ENCODE data around the gene ALPL. TPM values are rescaled to one million over a fixed set of nuclear protein-coding genes. Genes with fewer than 3 reads are reported as not detected.

The ALPL gene
- polyA plus RNA-seq, 1 donor (not counting 4 experiments of a cell fraction or from before 2014, with no cell fraction given) = not detected

DNA sequence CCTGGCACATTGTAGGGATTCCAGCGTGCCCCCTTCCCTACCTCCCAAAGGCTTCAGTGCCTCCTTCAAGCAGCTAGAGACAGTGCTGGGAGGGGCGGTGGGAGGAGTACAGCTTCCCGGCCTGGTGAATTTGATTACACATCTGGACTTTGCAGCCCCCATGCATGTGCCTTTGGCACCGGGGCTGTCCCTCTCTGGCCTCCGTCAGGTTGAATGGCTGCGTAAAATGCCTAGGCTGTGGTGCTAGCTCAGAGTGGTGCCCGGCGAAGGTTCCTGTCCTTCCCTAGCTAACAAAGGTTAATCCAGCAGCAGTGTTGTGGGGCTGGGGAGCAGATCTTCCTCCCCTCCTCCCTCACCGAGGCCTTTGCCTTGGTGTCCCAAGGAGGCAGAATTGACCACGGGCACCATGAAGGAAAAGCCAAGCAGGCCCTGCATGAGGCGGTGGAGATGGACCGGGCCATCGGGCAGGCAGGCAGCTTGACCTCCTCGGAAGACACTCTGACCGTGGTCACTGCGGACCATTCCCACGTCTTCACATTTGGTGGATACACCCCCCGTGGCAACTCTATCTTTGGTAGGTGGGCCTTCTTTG, 66.2 kb downstream of the ALPL start:
- H2AFZ ChIP-seq (ENCODE audit: control insufficient read depth, low read length) = no peak overlapping the region
- no peak for TF ChIP-seq EZH2 (IDR thresholded peaks at IDR 0.05; ENCODE audit: low read length)
- TF ChIP-seq, protein P1, sequence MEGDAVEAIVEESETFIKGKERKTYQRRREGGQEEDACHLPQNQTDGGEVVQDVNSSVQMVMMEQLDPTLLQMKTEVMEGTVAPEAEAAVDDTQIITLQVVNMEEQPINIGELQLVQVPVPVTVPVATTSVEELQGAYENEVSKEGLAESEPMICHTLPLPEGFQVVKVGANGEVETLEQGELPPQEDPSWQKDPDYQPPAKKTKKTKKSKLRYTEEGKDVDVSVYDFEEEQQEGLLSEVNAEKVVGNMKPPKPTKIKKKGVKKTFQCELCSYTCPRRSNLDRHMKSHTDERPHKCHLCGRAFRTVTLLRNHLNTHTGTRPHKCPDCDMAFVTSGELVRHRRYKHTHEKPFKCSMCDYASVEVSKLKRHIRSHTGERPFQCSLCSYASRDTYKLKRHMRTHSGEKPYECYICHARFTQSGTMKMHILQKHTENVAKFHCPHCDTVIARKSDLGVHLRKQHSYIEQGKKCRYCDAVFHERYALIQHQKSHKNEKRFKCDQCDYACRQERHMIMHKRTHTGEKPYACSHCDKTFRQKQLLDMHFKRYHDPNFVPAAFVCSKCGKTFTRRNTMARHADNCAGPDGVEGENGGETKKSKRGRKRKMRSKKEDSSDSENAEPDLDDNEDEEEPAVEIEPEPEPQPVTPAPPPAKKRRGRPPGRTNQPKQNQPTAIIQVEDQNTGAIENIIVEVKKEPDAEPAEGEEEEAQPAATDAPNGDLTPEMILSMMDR (optimal IDR thresholded peaks at IDR 0.05 in 1 of 3, IDR thresholded peaks at IDR 0.05 in 1 of 3, conservative IDR thresholded peaks at IDR 0.05 in 1 of 3; ENCODE audit: extremely low read depth in 1 of 3, insufficient read depth in 2 of 3, low read length in 3 of 3) = no peak
- H3K4me2 ChIP-seq (ENCODE audit: control insufficient read depth, extremely low read depth, insufficient read depth, low read depth, low read length) = no peak overlapping the region
- H3K27me3 ChIP-seq (ENCODE audit: control insufficient read depth, extremely low read depth, insufficient read depth, low read length) = peaks cover 7% of the 10 kb centered on the region
- no peaks in the 10 kb centered on the region for H3K9me1 ChIP-seq (ENCODE audit: control insufficient read depth, extremely low read depth, insufficient read depth, low read length)
- dilution Hi-C loops (cut with MboI; ENCODE audit: extremely low pct_ligation_motif_present, low sequenced_read_pairs) = no loop called here
- H3K27ac ChIP-seq (ENCODE audit: control insufficient read depth, insufficient read depth, low read length) = no peak overlapping the region
- H3K9me3 ChIP-seq (ENCODE audit: control insufficient read depth, low read depth, low read length) = no peaks in the 10 kb centered on the region
- H3K79me2 ChIP-seq (ENCODE audit: control insufficient read depth, insufficient read depth, low read length) = no peaks in the 10 kb centered on the region
- no peaks in the 10 kb centered on the region for H3K36me3 ChIP-seq (ENCODE audit: control insufficient read depth in 2 of 2, extremely low read depth in 1 of 2, insufficient read depth in 2 of 2, low read length in 2 of 2)
- H3K4me3 ChIP-seq (ENCODE audit: control insufficient read depth in 2 of 3, extremely low read depth in 1 of 3, insufficient read depth in 2 of 3, low read depth in 1 of 3, low read length in 3 of 3) = no peak overlapping the region
- DNase-seq (ENCODE audit: low read depth, low spot score) (no peak), FAIRE-seq (no peak)
- H3K9ac ChIP-seq (ENCODE audit: control insufficient read depth, extremely low read depth, insufficient read depth, low read length) = no peak overlapping the region
- H4K20me1 ChIP-seq (ENCODE audit: control insufficient read depth, extremely low read depth, insufficient read depth, low read length) = peaks cover 3% of the 10 kb centered on the region
- peaks cover 5% of the 10 kb centered on the region for H3K4me1 ChIP-seq (ENCODE audit: control insufficient read depth, extremely low read depth, insufficient read depth, low read length)

DNA sequence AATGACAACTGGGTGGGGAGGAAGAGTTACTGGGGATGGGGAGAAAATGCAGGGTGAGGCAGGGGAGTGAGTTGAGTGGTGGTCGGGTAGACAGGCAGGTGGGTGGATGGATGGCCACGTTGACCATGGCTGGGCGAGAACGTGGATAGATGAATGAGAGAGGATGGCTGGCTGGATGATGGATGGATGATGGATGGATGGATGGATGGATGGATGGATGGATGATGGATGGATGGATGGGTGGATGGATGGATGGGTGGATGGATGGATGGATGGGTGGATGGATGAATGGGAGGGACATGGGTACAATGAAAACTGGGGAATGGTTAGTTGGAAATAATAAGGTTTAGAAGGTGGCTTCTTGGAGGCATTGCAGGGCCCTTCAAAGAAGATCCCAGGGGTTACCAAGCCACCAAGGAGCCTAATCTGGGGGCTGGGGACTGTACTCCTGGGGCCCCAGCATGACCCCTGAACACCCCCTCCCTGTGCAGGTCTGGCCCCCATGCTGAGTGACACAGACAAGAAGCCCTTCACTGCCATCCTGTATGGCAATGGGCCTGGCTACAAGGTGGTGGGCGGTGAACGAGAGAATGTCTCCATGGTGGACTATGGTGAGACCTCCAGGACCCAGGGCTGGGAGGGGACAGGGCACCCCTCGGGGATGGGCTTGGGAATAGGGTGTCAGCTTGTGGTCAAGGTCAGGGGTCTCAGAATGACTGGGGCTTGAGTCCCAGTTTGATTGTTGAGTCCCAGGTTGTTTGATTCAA, 67.0 kb downstream of the ALPL start:
- TF ChIP-seq EZH2 (IDR thresholded peaks at IDR 0.05; ENCODE audit: low read length) = no peak
- TF ChIP-seq, protein P1 (optimal IDR thresholded peaks at IDR 0.05 in 1 of 3, IDR thresholded peaks at IDR 0.05 in 1 of 3, conservative IDR thresholded peaks at IDR 0.05 in 1 of 3; ENCODE audit: extremely low read depth in 1 of 3, insufficient read depth in 2 of 3, low read length in 3 of 3) = no peak
- dilution Hi-C loops (cut with MboI; ENCODE audit: extremely low pct_ligation_motif_present, low sequenced_read_pairs) = no loop called here
- Histone ChIP-seq H3K9ac (ENCODE audit: control insufficient read depth, extremely low read depth, insufficient read depth, low read length) (no peak overlapping the region), H3K79me2 (ENCODE audit: control insufficient read depth, insufficient read depth, low read length) (no peaks in the 10 kb centered on the region), H3K36me3 (ENCODE audit: control insufficient read depth in 2 of 2, extremely low read depth in 1 of 2, insufficient read depth in 2 of 2, low read length in 2 of 2) (no peaks in the 10 kb centered on the region), H4K20me1 (ENCODE audit: control insufficient read depth, extremely low read depth, insufficient read depth, low read length) (peaks cover 3% of the 10 kb centered on the region), H2AFZ (ENCODE audit: control insufficient read depth, low read length) (no peak overlapping the region), H3K27ac (ENCODE audit: control insufficient read depth, insufficient read depth, low read length) (no peak overlapping the region), H3K9me3 (ENCODE audit: control insufficient read depth, low read depth, low read length) (no peaks in the 10 kb centered on the region), H3K27me3 (ENCODE audit: control insufficient read depth, extremely low read depth, insufficient read depth, low read length) (peaks cover 3% of the 10 kb centered on the region), H3K4me2 (ENCODE audit: control insufficient read depth, extremely low read depth, insufficient read depth, low read depth, low read length) (no peak overlapping the region), H3K4me3 (ENCODE audit: control insufficient read depth in 2 of 3, extremely low read depth in 1 of 3, insufficient read depth in 2 of 3, low read depth in 1 of 3, low read length in 3 of 3) (no peak overlapping the region), H3K9me1 (ENCODE audit: control insufficient read depth, extremely low read depth, insufficient read depth, low read length) (no peaks in the 10 kb centered on the region), H3K4me1 (ENCODE audit: control insufficient read depth, extremely low read depth, insufficient read depth, low read length) (peaks cover 5% of the 10 kb centered on the region)
- DNase-seq (ENCODE audit: low read depth, low spot score) = no peak
- no peak for FAIRE-seq
